GM21423 (cell line): ENCODE measurements around the gene ALG9.

ENCODE experiments used
- ATAC-seq: cut with Tn5 transposase; IDR thresholded peaks from one replicate; pipeline ENCODE4 v1.9.1; 2021; ENCODE audit warnings: mild to moderate bottlenecking, moderate library complexity; ENCODE audit not compliant: unreplicated experiment

The ALG9 gene

DNA sequence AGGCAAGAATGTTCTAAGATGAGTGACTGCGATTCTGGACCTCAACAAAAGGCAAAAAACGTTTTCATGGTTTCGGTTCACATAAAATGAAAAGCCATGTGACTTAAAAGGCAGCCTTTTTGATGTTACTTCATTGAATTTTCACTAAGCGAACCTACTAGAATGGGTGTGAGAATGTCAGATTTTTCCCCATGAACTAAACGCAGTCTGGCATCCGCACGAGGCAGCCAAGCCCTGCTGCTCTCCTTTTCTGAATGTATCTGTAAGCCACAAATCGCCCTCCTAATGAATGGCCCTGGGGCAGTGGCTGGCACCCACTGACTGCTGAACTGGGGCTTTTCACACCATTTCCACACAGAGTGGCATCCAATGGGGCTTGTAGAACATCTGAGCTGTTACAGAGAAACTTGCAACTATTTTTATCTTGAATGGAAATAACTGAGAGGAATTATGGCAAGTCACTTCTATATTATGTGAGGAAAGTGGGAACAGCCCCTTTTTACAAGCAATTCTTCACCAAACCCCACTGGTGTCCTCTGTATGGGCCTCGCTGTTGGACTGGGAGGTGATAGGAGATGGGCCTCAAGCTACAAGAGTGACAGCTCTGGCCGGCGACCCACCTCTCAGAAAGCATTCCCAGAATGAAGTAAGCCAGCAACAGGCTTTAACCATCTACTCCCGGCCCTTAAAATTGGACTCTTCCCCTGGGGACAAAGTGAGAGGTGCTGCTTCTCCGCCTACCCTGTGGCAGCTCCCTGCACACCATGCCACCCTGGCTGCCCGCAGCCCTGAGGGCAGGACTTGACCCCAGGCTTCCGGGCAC, 134.5 kb downstream of the ALG9 start:
- ATAC-seq = no peak
